NOMO-1 (cell line): ENCODE measurements around the gene AGAP1.
"Not testable (repeated sequence)": the region's sequence is repeated elsewhere in the genome, so short reads cannot be mapped to it uniquely, and the experiment has no call there.

Experiments used
- DNase-seq, 2 experiments: peaks; one replicate each; lab custom pipeline; 2025; ENCODE audit not compliant: unreplicated experiment in 2 of 2; lab: John Stamatoyannopoulos, UW

AGAP1 gene

GRCh38 chr2:236045251-236046235, 551.7 kb downstream of the AGAP1 start:
- DNase-seq, result no peak

- no peak for DNase-seq
Measured at GRCh38 chr2:236046715-236047114, 552.9 kb downstream of the AGAP1 start.

- no peak for DNase-seq
Measured at GRCh38 chr2:236047176-236047575, 553.3 kb downstream of the AGAP1 start.

GRCh38 chr2:236047886-236048540, 554.2 kb downstream of the AGAP1 start:
- no peak for DNase-seq

- no peak for DNase-seq
Measured at GRCh38 chr2:236049981-236050380, 556.1 kb downstream of the AGAP1 start.

GRCh38 chr2:236051351-236051750, 557.5 kb downstream of the AGAP1 start:
- no peak for DNase-seq

- no peak for DNase-seq
Measured at GRCh38 chr2:236051806-236052205, 558.0 kb downstream of the AGAP1 start.

- DNase-seq, result no peak
Measured at GRCh38 chr2:236052206-236052605, 558.4 kb downstream of the AGAP1 start.

- DNase-seq, result no peak
Measured at GRCh38 chr2:236052926-236053821, 559.3 kb downstream of the AGAP1 start.

- no peak for DNase-seq
Measured at GRCh38 chr2:236054125-236054524, 560.3 kb downstream of the AGAP1 start.

- no peak for DNase-seq
Measured at GRCh38 chr2:236054621-236055305, 560.9 kb downstream of the AGAP1 start.

- no peak for DNase-seq
Measured at GRCh38 chr2:236055471-236055870, 561.6 kb downstream of the AGAP1 start.

- DNase-seq, result no peak
Measured at GRCh38 chr2:236056141-236056540, 562.3 kb downstream of the AGAP1 start.

GRCh38 chr2:236057375-236057774, 563.5 kb downstream of the AGAP1 start:
- DNase-seq, result no peak

- DNase-seq, result no peak
Measured at GRCh38 chr2:236061497-236061896, 567.7 kb downstream of the AGAP1 start.

- DNase-seq, result no peak
Measured at GRCh38 chr2:236061899-236062298, 568.1 kb downstream of the AGAP1 start.

GRCh38 chr2:236062806-236063205, 569.0 kb downstream of the AGAP1 start:
- DNase-seq, result not testable (repeated sequence)

- DNase-seq, result no peak
Measured at GRCh38 chr2:236063994-236064393, 570.2 kb downstream of the AGAP1 start.

GRCh38 chr2:236065314-236066160, 571.7 kb downstream of the AGAP1 start:
- DNase-seq, result no peak
